GM15510 (cell line): Measurements from ENCODE around the gene AAR2.

Source experiments
- POLR2A ChIP-seq: IDR thresholded peaks from 3 replicates; pipeline ENCODE4 v1.6.1; 2011; ENCODE audit warnings: borderline replicate concordance; ENCODE audit not compliant: insufficient read length; ENCODE audit errors: extremely low read depth

AAR2 gene

GRCh38 chr20:36246401-36246800, 10.1 kb downstream of the AAR2 start:
- TF ChIP-seq POLR2A = no peak

- TF ChIP-seq POLR2A = no peak
These were observed 12.6 kb downstream of the AAR2 start for GRCh38 chr20:36248836-36249235.

- TF ChIP-seq POLR2A = no peak
These were observed 13.2 kb downstream of the AAR2 start for GRCh38 chr20:36249450-36249849.

GRCh38 chr20:36251426-36251825, 15.1 kb downstream of the AAR2 start:
- TF ChIP-seq POLR2A = no peak

- TF ChIP-seq POLR2A = no peak
These were observed 16.2 kb downstream of the AAR2 start for GRCh38 chr20:36252511-36252910.

GRCh38 chr20:36253036-36253435, 16.8 kb downstream of the AAR2 start:
- no peak for TF ChIP-seq POLR2A

GRCh38 chr20:36254076-36254475, 17.8 kb downstream of the AAR2 start:
- TF ChIP-seq POLR2A = no peak

GRCh38 chr20:36255445-36255844, 19.2 kb downstream of the AAR2 start:
- TF ChIP-seq POLR2A = no peak

- TF ChIP-seq POLR2A = no peak
These were observed 23.1 kb downstream of the AAR2 start for GRCh38 chr20:36259177-36260061.

GRCh38 chr20:36260316-36260715, 24.0 kb downstream of the AAR2 start:
- no peak for TF ChIP-seq POLR2A

- TF ChIP-seq POLR2A = no peak
These were observed 25.3 kb downstream of the AAR2 start for GRCh38 chr20:36261389-36262105.

- TF ChIP-seq POLR2A = no peak
These were observed 26.2 kb downstream of the AAR2 start for GRCh38 chr20:36262440-36262839.

- TF ChIP-seq POLR2A = no peak
These were observed 28.4 kb downstream of the AAR2 start for GRCh38 chr20:36264426-36265246.

- no peak for TF ChIP-seq POLR2A
These were observed 29.9 kb downstream of the AAR2 start for GRCh38 chr20:36266189-36266588.
